Measurements from ENCODE around the gene CHCHD6.

Gene CHCHD6

GRCh38 chr3:126900859-126901540, 197.0 kb downstream of the CHCHD6 start:
- DNase-seq, result no peak

DNA sequence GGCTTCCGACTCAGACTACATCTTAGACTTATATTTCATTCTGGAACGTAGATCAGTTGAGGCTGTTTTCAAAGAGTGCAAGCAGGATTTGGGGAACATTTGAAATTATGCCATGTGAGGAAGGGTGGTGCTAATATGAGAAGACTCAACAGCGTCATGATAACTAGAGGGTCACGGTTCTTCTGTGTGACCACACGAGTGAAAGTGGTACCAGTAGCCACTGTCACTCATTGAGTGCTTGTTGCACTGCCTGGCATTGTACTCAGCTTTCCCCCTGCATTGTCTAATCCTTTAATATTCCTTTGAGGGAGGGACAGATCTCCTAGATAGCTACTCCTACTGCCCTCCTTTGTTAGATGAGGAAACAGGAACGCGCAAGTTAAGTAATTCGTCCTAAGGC, 197.6 kb downstream of the CHCHD6 start:
- DNase-seq, result no peak

DNA sequence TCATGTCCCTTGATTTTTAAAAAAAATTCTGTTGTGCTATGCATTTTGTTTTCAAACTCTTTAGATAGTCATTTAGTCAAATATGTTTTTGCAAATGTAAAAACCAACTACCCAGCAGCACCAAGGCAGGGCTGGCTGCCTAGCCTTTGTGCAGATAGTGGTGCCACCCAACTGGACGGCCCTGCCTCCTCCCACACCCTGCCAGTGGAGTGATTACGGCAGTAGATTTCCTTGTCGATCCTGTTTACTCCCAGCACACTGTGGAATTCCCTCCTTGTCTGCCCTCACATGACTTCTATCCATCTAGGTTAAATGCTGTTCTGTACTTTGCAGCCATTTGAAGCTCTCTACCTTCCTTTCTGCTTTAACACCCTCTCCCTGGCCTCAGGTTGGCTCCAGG, 199.5 kb downstream of the CHCHD6 start:
- no peak for DNase-seq

GRCh38 chr3:126907557-126907956, 203.5 kb downstream of the CHCHD6 start:
- DNase-seq, result no peak

DNA sequence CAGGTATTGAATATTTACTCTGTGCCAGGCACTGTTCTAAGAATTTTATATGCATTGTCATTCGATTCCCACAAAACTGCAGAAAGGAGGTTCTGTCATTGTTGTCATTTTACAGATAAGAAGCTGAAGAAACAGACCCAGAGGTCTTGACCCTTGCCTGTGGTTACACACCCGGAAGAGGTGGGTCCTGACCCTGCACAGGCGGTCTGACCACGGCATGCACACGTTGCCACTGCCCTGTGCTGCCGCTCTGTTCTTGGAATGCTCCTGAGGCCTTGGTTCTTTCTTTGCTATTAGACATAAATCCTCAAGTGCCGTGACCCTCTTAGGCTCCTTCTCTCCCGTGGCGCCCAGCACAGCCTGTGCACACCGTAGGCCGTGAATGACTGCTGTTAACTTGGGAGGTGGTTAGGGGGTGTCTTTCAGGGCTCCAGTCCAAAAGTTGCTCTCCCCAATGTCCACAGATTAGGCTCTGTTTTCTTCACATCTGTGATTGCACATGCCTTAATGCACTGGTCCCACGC, 204.8 kb downstream of the CHCHD6 start:
- no peak for DNase-seq

DNA sequence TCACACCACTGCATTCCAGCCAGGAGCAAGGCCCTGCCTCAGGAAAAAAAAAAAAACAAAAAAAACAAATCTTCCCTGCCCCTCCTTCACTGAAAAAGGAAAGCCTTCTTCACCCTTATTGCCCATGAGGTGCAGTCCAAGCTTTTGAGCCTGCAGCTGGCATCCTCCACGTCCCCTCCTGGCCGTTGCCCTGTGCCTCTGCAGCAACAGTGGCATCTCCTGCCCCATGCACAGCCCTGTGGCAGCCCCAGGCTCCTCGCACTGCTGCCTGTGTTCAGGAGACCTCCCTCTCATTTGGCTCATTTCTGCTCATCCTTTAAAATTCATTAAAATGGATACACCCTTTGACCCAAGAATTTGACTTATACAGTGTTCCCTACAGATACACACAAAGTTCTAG, 206.2 kb downstream of the CHCHD6 start:
- no peak for DNase-seq

GRCh38 chr3:126911162-126912026, 207.4 kb downstream of the CHCHD6 start:
- DNase-seq, result no peak

DNA sequence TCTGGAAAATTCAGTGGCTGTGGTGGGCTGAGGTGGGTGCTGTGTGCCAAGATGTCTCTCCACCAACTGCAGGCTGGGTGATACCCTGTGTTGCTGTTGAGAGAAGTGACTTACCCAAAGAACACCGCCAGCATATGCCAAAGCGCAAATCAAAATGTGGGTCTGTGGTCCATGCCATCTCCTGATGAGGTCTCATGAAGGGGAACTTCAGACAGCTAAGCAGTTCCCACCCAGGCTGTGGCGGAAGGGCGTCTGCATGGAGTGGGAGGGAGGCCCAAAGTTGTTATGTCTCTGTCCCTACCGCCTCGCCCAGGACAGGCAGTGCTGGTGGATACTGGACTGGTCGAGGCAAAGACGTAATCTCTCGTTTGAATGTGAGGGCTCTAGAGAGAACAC, 208.0 kb downstream of the CHCHD6 start:
- DNase-seq, result no peak

DNA sequence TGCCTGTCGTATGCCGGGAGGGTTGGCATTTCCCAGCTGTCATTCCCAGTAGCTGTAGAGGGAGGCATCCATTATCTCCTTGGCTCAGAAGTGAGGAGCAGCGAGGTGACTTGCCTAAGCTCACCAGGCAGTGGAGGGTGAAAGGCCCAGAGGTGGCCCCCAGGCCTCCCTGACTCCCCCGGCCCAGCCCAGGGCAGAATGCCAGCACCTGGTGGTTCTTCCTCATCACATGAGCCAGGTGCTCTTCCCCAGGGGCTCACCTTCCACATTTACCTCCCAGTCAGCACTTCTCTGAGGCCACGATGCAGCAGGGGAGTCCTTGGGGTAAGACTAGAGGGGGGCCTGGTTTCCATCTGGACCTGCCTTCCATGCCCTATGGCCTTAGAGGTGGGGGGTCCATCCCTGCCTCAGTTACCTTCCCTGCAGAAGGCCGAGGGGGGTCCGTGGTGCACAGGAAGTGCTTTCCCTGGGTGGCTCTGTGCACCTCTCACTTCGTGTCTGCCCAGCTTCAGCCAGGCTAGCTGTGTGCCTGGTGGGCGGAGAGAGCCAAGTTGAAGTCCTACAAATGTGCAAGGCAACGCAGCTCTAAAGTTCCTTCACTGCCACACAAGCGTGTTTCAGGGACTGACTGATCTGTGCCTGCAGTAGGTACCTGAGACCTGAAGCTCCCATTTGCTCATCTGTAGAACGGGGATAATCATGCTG, 208.6 kb downstream of the CHCHD6 start:
- DNase-seq, result no peak

DNA sequence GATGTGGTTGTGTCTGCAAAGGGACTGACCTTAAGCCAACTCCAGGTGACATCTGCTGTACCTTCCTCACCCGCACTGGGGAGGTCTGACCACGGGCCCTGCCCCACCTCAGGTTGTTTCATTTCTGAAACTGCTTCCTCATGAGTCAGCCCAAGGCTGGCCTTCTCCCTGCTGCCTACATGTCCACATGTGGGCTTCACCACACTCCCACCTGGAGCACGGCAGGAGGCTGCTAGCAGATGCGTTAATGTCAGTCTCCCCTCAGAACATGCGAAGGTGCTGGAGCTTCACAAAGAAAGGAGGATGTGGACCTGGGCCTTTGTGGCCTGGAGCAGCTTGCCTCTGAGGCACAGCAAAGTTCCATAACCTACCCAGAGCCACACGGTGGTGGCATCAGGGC, 209.5 kb downstream of the CHCHD6 start:
- no peak for DNase-seq

DNA sequence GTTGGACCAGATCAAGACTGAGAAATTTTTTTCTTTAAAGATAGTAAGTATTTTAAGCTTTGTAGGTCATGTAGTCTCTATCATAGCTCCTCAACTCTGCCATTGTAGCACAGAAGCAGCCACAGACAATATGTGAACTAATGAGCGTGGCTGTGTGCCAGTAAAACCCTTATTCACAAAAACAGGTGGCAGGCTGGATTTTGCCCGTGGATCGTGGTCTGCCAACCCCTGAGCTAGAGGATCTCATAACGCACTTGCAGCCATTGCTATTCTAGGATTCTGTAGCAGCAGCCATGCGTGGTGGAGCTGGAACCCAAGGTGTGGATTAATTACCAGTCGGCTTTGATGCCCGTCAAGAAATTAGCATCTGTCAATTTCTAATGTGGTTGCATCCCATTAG, 210.2 kb downstream of the CHCHD6 start:
- no peak for DNase-seq

DNA sequence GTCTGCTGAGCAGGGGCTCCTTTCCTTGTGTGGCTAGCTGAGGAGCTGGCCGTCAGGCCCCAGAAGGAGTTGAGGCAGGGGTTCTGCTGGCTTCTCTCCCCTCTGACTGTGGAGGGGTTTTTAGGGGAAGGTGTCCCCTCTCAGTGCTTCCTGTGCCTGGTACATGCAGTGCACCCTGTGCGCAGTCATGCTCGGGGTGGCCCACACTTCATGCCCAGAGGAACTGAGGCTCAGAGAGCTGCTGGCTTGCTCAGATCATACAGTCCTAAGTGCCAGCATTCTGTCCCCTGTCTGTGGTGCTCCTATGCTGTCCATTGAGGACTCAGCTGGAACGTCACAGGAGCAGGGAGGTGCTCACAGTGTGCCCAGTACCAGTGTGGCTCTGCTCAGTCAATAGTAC, 211.0 kb downstream of the CHCHD6 start:
- DNase-seq, result no peak

- DNase-seq, result no peak
These were observed 212.5 kb downstream of the CHCHD6 start for GRCh38 chr3:126916546-126916945.

DNA sequence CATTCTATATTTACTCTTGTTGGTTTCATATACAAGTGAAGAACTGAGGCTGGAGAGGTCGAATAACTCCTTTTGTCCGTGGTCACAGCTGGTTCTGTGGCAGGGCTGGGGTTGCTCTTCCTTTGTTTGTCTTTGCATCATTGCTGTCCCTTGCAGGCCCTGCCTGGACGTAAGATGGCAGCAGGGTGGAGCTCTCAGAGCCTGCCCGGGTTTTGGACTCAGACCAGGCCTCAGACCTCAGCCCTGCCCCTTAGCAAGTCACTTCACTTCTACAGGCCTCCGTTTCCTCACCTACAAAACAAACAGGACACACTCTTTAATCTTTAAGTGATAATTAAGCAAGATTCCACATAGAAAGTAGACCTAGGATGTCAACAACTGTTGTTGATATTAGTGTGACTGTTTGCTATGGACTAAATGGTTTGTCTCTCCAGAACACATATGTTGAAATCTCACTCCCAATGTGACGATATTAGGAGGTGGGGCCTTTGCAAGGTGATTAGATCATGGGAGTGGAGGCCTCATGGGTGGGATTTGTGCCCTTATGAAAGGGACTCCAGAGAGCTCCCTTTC, 213.3 kb downstream of the CHCHD6 start:
- DNase-seq, result no peak

GRCh38 chr3:126918355-126918821, 214.3 kb downstream of the CHCHD6 start:
- no peak for DNase-seq

GRCh38 chr3:126921085-126921824, 217.2 kb downstream of the CHCHD6 start:
- peak; percentile 47 for DNase-seq

DNA sequence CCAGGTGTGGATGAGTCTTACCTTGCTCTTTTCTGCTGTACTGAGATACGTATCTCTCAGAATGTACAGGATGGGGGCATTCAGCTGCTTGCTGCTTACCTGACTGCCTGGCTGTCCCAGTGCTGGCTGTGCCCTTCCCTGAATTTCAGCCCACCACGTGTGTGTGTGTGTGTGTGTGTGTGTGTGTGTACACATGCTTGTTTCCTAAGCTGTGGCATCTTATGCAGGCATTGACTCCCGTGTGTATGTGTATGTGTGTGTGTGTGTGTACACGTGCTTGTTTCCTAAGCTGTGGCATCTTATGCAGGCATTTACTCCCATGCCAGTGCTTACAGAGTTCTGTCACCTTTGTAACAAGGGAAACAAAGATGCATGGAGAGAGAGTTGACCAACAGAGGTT, 218.4 kb downstream of the CHCHD6 start:
- no peak for DNase-seq

DNA sequence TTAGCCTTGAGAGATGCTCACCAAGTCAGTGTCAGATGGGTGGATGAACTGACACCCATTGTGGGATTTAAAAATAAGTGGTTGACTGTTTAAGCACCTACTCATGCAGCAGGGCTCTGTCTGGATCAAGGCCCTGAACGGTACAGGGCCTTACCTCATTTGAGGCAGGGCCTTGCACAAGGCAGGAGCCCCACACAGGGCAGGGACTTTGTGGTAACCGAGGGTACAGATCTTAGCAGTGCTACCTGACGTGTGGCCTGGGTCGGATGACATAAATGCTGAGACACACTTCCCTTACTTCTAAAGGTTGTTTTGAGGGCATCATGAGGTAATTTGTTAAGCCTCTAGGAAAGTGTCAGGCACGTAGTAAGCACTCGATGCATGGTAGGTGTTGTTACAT, 219.4 kb downstream of the CHCHD6 start:
- DNase-seq, result no peak

- DNase-seq, result no peak
These were observed 219.9 kb downstream of the CHCHD6 start for GRCh38 chr3:126923895-126924294.

DNA sequence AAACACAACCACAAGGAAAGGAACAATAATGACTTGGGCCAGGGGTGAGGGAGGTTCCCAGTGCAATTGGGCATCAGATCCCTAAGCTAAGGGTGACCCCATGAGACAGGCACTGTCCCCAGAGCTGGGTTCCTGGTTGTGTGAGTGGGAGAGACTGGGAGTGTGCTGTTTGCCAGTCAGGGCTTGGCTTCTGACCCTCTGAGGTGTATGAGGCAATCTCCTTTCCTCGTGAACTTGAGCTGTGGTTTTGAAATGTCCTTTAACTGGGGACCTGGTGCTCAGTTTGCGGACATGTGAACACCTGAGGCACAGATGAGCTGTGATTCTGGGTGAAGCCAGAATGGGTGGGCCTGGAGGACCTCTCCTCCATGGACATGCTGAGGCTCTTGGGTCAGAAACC, 220.4 kb downstream of the CHCHD6 start:
- DNase-seq, result no peak

- DNase-seq, result no peak
These were observed 221.6 kb downstream of the CHCHD6 start for GRCh38 chr3:126925411-126926171.
